H9 (cell line): ENCODE measurements around the gene TTC32. TPM values are rescaled to one million over a fixed set of nuclear protein-coding genes. Genes with fewer than 3 reads are reported as not detected.

Experiments
- DNase-seq: peaks from one replicate; pipeline ENCODE4 v3.0.0-alpha.2; 2017
- H2AFZ ChIP-seq: one replicate; pipeline ENCODE4 v1.6.1; 2013; ENCODE audit warnings: mild to moderate bottlenecking, low read length, control low read depth, moderate library complexity
- H2AK5ac ChIP-seq: 2 replicates; pipeline ENCODE4 v1.6.1; 2013; ENCODE audit warnings: low read length, control low read depth, mixed read lengths; ENCODE audit not compliant: insufficient read length
- H2BK120ac ChIP-seq: one replicate; pipeline ENCODE4 v1.6.1; 2013; ENCODE audit warnings: low read depth, mild to moderate bottlenecking, low read length, control low read depth, inconsistent platforms; ENCODE audit not compliant: poor library complexity, severe bottlenecking
- H2BK12ac ChIP-seq: 2 replicates; pipeline ENCODE4 v1.6.1; 2013; ENCODE audit warnings: low read length, control low read depth, mixed read lengths, low read depth; ENCODE audit not compliant: insufficient read length
- H2BK15ac ChIP-seq: 2 replicates; pipeline ENCODE4 v1.6.1; 2013; ENCODE audit warnings: low read depth, low read length, control low read depth
- H2BK20ac ChIP-seq: one replicate; pipeline ENCODE4 v1.6.1; 2013; ENCODE audit warnings: low read depth, mild to moderate bottlenecking, low read length, control low read depth, inconsistent platforms; ENCODE audit not compliant: poor library complexity, severe bottlenecking
- H2BK5ac ChIP-seq: 2 replicates; pipeline ENCODE4 v1.6.1; 2013; ENCODE audit warnings: low read length, control low read depth, mixed read lengths; ENCODE audit not compliant: insufficient read length
- H3K14ac ChIP-seq: 2 replicates; pipeline ENCODE4 v1.6.1; 2013; ENCODE audit warnings: low read length, control low read depth; ENCODE audit not compliant: insufficient read depth
- H3K18ac ChIP-seq: 2 replicates; pipeline ENCODE4 v1.6.1; 2013; ENCODE audit warnings: low read depth, mild to moderate bottlenecking, mixed read lengths, low read length, control low read depth; ENCODE audit not compliant: insufficient read length
- H3K23ac ChIP-seq: 2 replicates; pipeline ENCODE4 v1.6.1; 2013; ENCODE audit warnings: low read length, control low read depth, mixed read lengths, low read depth; ENCODE audit not compliant: insufficient read length
- H3K23me2 ChIP-seq: 2 replicates; pipeline ENCODE4 v1.6.1; 2013; ENCODE audit warnings: low read depth, mild to moderate bottlenecking, mixed read lengths, low read length, control low read depth; ENCODE audit not compliant: insufficient read length, poor library complexity, severe bottlenecking
- H3K27ac ChIP-seq: 2 replicates; pipeline ENCODE4 v1.5.1; 2013; ENCODE audit warnings: low read length, control low read depth, mixed read lengths, low read depth; ENCODE audit not compliant: insufficient read length
- H3K27me3 ChIP-seq: 2 replicates; pipeline ENCODE4 v1.6.1; 2013; ENCODE audit warnings: low read length, control low read depth, inconsistent platforms; ENCODE audit not compliant: insufficient read depth
- H3K4ac ChIP-seq: 2 replicates; pipeline ENCODE4 v1.6.1; 2013; ENCODE audit warnings: low read depth, mild to moderate bottlenecking, control low read depth, inconsistent platforms, low read length, moderate library complexity
- H3K4me1 ChIP-seq: 2 replicates; pipeline ENCODE4 v1.6.1; 2013; ENCODE audit warnings: low read length, control low read depth, inconsistent platforms; ENCODE audit not compliant: insufficient read depth
- H3K4me2 ChIP-seq: 2 replicates; pipeline ENCODE4 v1.6.1; 2013; ENCODE audit warnings: low read length, control low read depth, mixed read lengths; ENCODE audit not compliant: insufficient read length, insufficient read depth
- H3K56ac ChIP-seq: 2 replicates; pipeline ENCODE4 v1.6.1; 2013; ENCODE audit warnings: low read depth, mild to moderate bottlenecking, mixed read lengths, low read length, control low read depth; ENCODE audit not compliant: insufficient read length
- H3K79me1 ChIP-seq: 2 replicates; pipeline ENCODE4 v1.6.1; 2013; ENCODE audit warnings: low read depth, mild to moderate bottlenecking, moderate library complexity, low read length, control low read depth, inconsistent platforms; ENCODE audit not compliant: insufficient read depth, poor library complexity, severe bottlenecking
- H3K79me2 ChIP-seq: 2 replicates; pipeline ENCODE4 v1.6.1; 2013; ENCODE audit warnings: low read length, control low read depth, inconsistent platforms; ENCODE audit not compliant: insufficient read depth
- H3K9ac ChIP-seq: 2 replicates; pipeline ENCODE4 v1.6.1; 2013; ENCODE audit warnings: low read length, control low read depth, mixed read lengths; ENCODE audit not compliant: insufficient read length; ENCODE audit errors: extremely low read depth
- H3K9me3 ChIP-seq: one replicate; pipeline ENCODE4 v1.6.1; 2013; ENCODE audit warnings: low read depth, low read length, inconsistent platforms; ENCODE audit not compliant: control insufficient read depth
- H3T11ph ChIP-seq: one replicate; pipeline ENCODE4 v1.6.1; 2013; ENCODE audit warnings: mild to moderate bottlenecking, low read length, control low read depth, inconsistent platforms
- H4K20me1 ChIP-seq: one replicate; pipeline ENCODE4 v1.6.1; 2013; ENCODE audit not compliant: control insufficient read depth, insufficient read length, insufficient read depth
- H4K5ac ChIP-seq: 2 replicates; pipeline ENCODE4 v1.6.1; 2013; ENCODE audit warnings: low read depth, mild to moderate bottlenecking, mixed read lengths, low read length, control low read depth; ENCODE audit not compliant: insufficient read length
- H4K8ac ChIP-seq: replicated peaks from 2 replicates; pipeline ENCODE4 v1.6.1; 2013; ENCODE audit warnings: low read length, control low read depth, mixed read lengths, low read depth; ENCODE audit not compliant: insufficient read length
- H4K91ac ChIP-seq: 2 replicates; pipeline ENCODE4 v1.6.1; 2013; ENCODE audit warnings: low read depth, mild to moderate bottlenecking, moderate library complexity, mixed read lengths, low read length, control low read depth; ENCODE audit not compliant: insufficient read length
- H3K27ac Mint-ChIP-seq, 3 experiments: 2 replicates in 2 of 3; 3 replicates in 1 of 3; pipeline ENCODE4 v1.8.0; 2020 to 2021; ENCODE audit warnings: mixed read lengths in 3 of 3, mild to moderate bottlenecking in 1 of 3, moderate library complexity in 1 of 3
- H3K27me3 Mint-ChIP-seq: 2 replicates; pipeline ENCODE4 v1.8.0; 2021; ENCODE audit warnings: low read depth, mild to moderate bottlenecking, moderate library complexity, mixed read lengths
- H3K36me3 Mint-ChIP-seq, 3 experiments: 2 replicates in 2 of 3; 3 replicates in 1 of 3; pipeline ENCODE4 v1.8.0; 2020 to 2021; ENCODE audit warnings: low read depth in 3 of 3, mixed read lengths in 3 of 3; ENCODE audit not compliant: insufficient read depth in 1 of 3
- H3K4me1 Mint-ChIP-seq, 2 experiments: 2 replicates each; pipeline ENCODE4 v1.8.0; 2020; ENCODE audit warnings: mixed read lengths in 2 of 2
- H3K4me3 Mint-ChIP-seq, 2 experiments: 2 replicates in 1 of 2; 3 replicates in 1 of 2; pipeline ENCODE4 v1.8.0; 2020 to 2021; ENCODE audit warnings: mild to moderate bottlenecking in 2 of 2, mixed read lengths in 2 of 2, moderate library complexity in 1 of 2
- H3K9me3 Mint-ChIP-seq, 2 experiments: 2 replicates in 1 of 2; 3 replicates in 1 of 2; pipeline ENCODE4 v1.8.0; 2020; ENCODE audit warnings: mild to moderate bottlenecking in 2 of 2, mixed read lengths in 2 of 2, moderate library complexity in 1 of 2
- WGBS: extraction: QIAGEN DNeasy Blood & Tissue Kit; methylation state at CpG from one replicate; pipeline ENCODE4 v1.1.7; 2013; ENCODE audit warnings: missing lambda C conversion rate, low lambda C conversion rate, mixed read lengths; ENCODE audit not compliant: insufficient read length; ENCODE audit errors: extremely low coverage; 5-methylcytosine and 5-hydroxymethylcytosine counted together
- total RNA-seq: library from RNA; stranded (reverse); gene quantifications from 2 replicates; pipeline ENCODE4 v1.2.1, GENCODE V29; 2021
- TF ChIP-seq, protein P1 (sequence below): fragments of 200-600 bp; sonication (generic); conservative IDR thresholded peaks from 3 replicates; pipeline ENCODE4 v1.8.0; 2021; ENCODE audit warnings: antibody characterized with exemption, mild to moderate bottlenecking

The TTC32 gene
- total RNA-seq, 1 experiment from 2014 or later, result 8.9 TPM

DNA sequence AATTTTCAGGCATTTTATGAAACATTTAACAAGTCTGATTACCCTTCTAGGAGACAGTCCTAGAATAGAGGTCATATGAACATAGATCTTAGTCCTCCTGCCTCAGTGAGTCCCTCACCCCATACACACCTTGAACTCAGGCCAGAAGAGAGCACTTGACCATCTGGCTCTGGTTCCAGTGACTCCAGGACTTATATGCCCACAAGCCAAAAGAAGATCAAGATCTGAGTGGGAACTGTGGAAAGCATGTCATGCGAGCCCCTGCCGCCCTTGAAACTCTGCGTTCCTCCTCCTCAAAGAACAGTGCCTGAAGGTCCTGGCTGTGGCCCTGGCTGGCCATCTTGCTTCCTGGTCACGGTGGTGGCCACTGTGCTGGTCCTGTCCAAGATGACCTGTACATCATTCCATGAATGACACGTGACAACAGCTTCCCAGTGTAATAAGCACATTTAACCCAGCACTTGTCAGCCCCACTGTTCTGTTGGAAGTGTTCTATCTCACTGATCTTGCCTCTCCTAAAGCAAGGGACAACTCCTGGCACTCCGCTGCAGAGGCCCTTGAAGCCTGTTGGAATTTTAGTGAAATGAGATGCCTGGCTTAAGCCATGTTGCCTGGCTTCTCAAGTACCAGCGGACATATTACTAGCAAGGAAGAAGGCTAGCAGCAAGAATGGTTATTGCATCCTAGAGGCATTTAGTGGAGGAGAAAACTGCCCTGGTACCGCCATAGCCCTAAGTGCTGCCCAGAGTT is 17.6 kb downstream of the TTC32 start:
- H2AK5ac ChIP-seq, result no peak overlapping the region

More for the DNA sequence above, 17.6 kb downstream of the TTC32 start:
- H3K4me1 Mint-ChIP-seq, result peaks cover 0 to 5% of the 10 kb centered on the region in 2 experiments; a peak in 2 of 4 replicates
- Histone ChIP-seq H2BK15ac (no peak overlapping the region), H3K4ac (no peak overlapping the region), H2BK20ac (no peak overlapping the region), H3K56ac (no peak overlapping the region), H2BK5ac (no peak overlapping the region), H4K5ac (no peak overlapping the region), H3K4me1 (no peaks in the 10 kb centered on the region), H3K27ac (no peak overlapping the region), H3K4me2 (no peak overlapping the region), H3K23ac (no peak overlapping the region), H4K20me1 (peaks cover 2% of the 10 kb centered on the region), H4K91ac (no peak overlapping the region), H3T11ph (no peak overlapping the region), H3K18ac (no peak overlapping the region), H3K79me2 (no peaks in the 10 kb centered on the region), H3K14ac (no peak overlapping the region), H2AFZ (no peak overlapping the region), H3K9me3 (no peaks in the 10 kb centered on the region), H2BK12ac (no peak overlapping the region), H3K27me3 (no peaks in the 10 kb centered on the region), H4K8ac (no peak overlapping the region), H3K79me1 (no peaks in the 10 kb centered on the region), H3K9ac (no peak overlapping the region), H3K23me2 (no peaks in the 10 kb centered on the region), H2BK120ac (no peak overlapping the region)
- no peak overlapping the region for H3K27ac Mint-ChIP-seq
- WGBS, result no CpG with 5 or more reads among the region's 8 CpGs
- no peaks in the 10 kb centered on the region for H3K9me3 Mint-ChIP-seq
- no peak overlapping the region for H3K4me3 Mint-ChIP-seq
- TF ChIP-seq, protein P1, sequence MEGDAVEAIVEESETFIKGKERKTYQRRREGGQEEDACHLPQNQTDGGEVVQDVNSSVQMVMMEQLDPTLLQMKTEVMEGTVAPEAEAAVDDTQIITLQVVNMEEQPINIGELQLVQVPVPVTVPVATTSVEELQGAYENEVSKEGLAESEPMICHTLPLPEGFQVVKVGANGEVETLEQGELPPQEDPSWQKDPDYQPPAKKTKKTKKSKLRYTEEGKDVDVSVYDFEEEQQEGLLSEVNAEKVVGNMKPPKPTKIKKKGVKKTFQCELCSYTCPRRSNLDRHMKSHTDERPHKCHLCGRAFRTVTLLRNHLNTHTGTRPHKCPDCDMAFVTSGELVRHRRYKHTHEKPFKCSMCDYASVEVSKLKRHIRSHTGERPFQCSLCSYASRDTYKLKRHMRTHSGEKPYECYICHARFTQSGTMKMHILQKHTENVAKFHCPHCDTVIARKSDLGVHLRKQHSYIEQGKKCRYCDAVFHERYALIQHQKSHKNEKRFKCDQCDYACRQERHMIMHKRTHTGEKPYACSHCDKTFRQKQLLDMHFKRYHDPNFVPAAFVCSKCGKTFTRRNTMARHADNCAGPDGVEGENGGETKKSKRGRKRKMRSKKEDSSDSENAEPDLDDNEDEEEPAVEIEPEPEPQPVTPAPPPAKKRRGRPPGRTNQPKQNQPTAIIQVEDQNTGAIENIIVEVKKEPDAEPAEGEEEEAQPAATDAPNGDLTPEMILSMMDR, result no peak
- DNase-seq, result no peak
- no peaks in the 10 kb centered on the region for H3K36me3 Mint-ChIP-seq
- H3K27me3 Mint-ChIP-seq, result peaks cover 14% of the 10 kb centered on the region
